ENCODE data around the gene KCNK10. TPM values are rescaled to one million over a fixed set of nuclear protein-coding genes. Genes with fewer than 3 reads are reported as not detected.

KCNK10 gene
- total and polyA plus RNA-seq, 2 experiments from 2014 or later, result 1.6 to 1.7 TPM

DNA sequence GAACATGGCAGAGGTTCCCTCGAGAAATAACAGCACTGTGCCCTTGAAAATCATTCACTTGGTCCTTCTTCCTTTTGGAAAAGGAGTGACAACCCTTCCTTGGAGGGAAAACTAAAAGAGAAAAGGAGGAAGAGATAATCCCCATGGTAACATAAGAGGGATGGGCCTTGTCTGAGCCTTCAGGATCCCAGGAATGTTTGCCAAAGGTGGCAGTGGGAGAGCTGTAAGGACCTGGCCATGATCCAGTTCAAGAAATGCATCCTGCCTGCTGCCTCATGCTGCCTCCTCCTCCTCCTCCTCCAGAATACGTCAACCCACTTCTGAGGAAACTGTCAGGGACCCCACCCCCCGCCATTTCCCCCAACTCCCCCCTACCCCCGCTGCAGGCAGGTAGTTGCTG lies 118.8 kb downstream of the KCNK10 start:
- 74% methylated on average over 3 of the region's 4 CpGs for WGBS (ENCODE audit: low lambda C conversion rate, missing lambda C conversion rate)
- Histone ChIP-seq H3K27me3 (no peaks in the 10 kb centered on the region), H3K9me2 (replicated peaks; ENCODE audit: insufficient read depth) (no peaks in the 10 kb centered on the region), H3K9me3 (ENCODE audit: low read depth) (no peaks in the 10 kb centered on the region), H3K27ac (no peak overlapping the region), H3K4me2 (no peak overlapping the region), H3K4me1 (ENCODE audit: insufficient read depth) (peaks cover 3% of the 10 kb centered on the region), H3K36me3 (replicated peaks; ENCODE audit: insufficient read depth, low read depth) (no peaks in the 10 kb centered on the region), H4K20me1 (ENCODE audit: insufficient read depth, poor library complexity, severe bottlenecking) (no peaks in the 10 kb centered on the region), H2AFZ (no peak overlapping the region), H3K79me2 (no peaks in the 10 kb centered on the region), H3K4me3 (no peak overlapping the region)
- no peak for DNase-seq (ENCODE audit: low spot score)
- TF ChIP-seq EZH2phosphoT487 (IDR thresholded peaks at IDR 0.05; ENCODE audit: low read depth, severe bottlenecking, unreplicated experiment) (no peak), EZH2 (IDR thresholded peaks at IDR 0.05; ENCODE audit: borderline replicate concordance) (no peak)
- TF ChIP-seq, protein P1, sequence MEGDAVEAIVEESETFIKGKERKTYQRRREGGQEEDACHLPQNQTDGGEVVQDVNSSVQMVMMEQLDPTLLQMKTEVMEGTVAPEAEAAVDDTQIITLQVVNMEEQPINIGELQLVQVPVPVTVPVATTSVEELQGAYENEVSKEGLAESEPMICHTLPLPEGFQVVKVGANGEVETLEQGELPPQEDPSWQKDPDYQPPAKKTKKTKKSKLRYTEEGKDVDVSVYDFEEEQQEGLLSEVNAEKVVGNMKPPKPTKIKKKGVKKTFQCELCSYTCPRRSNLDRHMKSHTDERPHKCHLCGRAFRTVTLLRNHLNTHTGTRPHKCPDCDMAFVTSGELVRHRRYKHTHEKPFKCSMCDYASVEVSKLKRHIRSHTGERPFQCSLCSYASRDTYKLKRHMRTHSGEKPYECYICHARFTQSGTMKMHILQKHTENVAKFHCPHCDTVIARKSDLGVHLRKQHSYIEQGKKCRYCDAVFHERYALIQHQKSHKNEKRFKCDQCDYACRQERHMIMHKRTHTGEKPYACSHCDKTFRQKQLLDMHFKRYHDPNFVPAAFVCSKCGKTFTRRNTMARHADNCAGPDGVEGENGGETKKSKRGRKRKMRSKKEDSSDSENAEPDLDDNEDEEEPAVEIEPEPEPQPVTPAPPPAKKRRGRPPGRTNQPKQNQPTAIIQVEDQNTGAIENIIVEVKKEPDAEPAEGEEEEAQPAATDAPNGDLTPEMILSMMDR (IDR thresholded peaks at IDR 0.05; ENCODE audit: poor library complexity), result no peak

DNA sequence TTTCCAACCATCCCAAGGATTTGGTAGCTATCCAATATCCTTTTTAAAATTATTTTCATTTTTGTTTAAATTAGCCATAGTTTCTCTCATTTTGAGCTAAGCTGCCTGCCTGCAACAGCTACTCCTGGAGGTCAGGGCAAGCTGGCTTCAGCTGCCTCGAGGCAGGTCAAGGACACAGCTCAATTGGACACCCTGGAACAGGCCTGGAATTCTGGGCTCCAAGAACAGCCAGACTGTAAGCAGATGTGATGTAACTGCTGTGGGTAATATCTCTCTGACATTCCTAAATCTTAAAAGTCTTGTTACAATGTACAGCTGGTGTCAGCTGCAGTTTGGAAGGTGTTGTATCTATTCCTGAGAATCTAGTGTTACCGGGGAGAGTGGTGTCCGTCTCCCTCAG lies 119.8 kb downstream of the KCNK10 start:
- 55% methylated on average over 3 of the region's 3 CpGs for WGBS (ENCODE audit: low lambda C conversion rate, missing lambda C conversion rate)
- no peak overlapping the region for H2AFZ ChIP-seq
- H3K4me3 ChIP-seq, result no peak overlapping the region
- no peaks in the 10 kb centered on the region for H3K9me3 ChIP-seq (ENCODE audit: low read depth)
- no peaks in the 10 kb centered on the region for H3K27me3 ChIP-seq
- H3K9me2 ChIP-seq (replicated peaks; ENCODE audit: insufficient read depth), result no peaks in the 10 kb centered on the region
- DNase-seq (ENCODE audit: low spot score), result no peak
- H4K20me1 ChIP-seq (ENCODE audit: insufficient read depth, poor library complexity, severe bottlenecking), result no peaks in the 10 kb centered on the region
- TF ChIP-seq EZH2 (IDR thresholded peaks at IDR 0.05; ENCODE audit: borderline replicate concordance), result no peak
- no peak for TF ChIP-seq EZH2phosphoT487 (IDR thresholded peaks at IDR 0.05; ENCODE audit: low read depth, severe bottlenecking, unreplicated experiment)
- TF ChIP-seq, protein P1 (IDR thresholded peaks at IDR 0.05; ENCODE audit: poor library complexity), result no peak
- no peaks in the 10 kb centered on the region for H3K36me3 ChIP-seq (replicated peaks; ENCODE audit: insufficient read depth, low read depth)
- H3K4me2 ChIP-seq, result no peak overlapping the region
- H3K27ac ChIP-seq, result no peak overlapping the region
- peaks cover 3% of the 10 kb centered on the region for H3K4me1 ChIP-seq (ENCODE audit: insufficient read depth)
- H3K79me2 ChIP-seq, result no peaks in the 10 kb centered on the region

DNA sequence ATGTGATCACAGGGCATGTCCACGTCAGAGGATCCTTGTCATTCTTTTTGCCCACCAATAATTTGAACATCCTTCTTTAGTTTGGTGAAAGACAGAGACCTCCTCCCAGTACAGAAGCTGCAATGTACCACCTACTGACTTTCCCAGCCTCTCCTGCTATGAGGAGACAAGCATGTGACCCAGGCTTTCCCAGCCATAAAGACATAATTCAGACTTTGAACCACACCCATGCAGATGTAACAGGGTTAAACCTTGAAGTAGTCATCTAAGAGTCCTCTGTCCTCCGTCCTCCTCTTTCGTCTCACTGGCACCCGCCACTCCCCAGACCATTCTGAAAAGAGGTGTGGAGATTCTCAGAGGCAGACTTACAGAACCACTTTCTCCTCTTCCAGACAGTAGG lies 120.8 kb downstream of the KCNK10 start:
- 91% methylated on average over 4 of the region's 4 CpGs for WGBS (ENCODE audit: low lambda C conversion rate, missing lambda C conversion rate)
- H3K4me2 ChIP-seq, result no peak overlapping the region
- no peaks in the 10 kb centered on the region for H3K9me3 ChIP-seq (ENCODE audit: low read depth)
- H3K27ac ChIP-seq, result peak overlapping the region; percentile 22
- H4K20me1 ChIP-seq (ENCODE audit: insufficient read depth, poor library complexity, severe bottlenecking), result no peaks in the 10 kb centered on the region
- peaks cover 3% of the 10 kb centered on the region for H3K4me1 ChIP-seq (ENCODE audit: insufficient read depth)
- no peaks in the 10 kb centered on the region for H3K79me2 ChIP-seq
- TF ChIP-seq EZH2 (IDR thresholded peaks at IDR 0.05; ENCODE audit: borderline replicate concordance), result no peak
- TF ChIP-seq, protein P1 (IDR thresholded peaks at IDR 0.05; ENCODE audit: poor library complexity), result no peak
- no peak overlapping the region for H2AFZ ChIP-seq
- no peaks in the 10 kb centered on the region for H3K27me3 ChIP-seq
- no peaks in the 10 kb centered on the region for H3K9me2 ChIP-seq (replicated peaks; ENCODE audit: insufficient read depth)
- H3K4me3 ChIP-seq, result no peak overlapping the region
- peak; percentile 13 for DNase-seq (ENCODE audit: low spot score)
- no peaks in the 10 kb centered on the region for H3K36me3 ChIP-seq (replicated peaks; ENCODE audit: insufficient read depth, low read depth)

DNA sequence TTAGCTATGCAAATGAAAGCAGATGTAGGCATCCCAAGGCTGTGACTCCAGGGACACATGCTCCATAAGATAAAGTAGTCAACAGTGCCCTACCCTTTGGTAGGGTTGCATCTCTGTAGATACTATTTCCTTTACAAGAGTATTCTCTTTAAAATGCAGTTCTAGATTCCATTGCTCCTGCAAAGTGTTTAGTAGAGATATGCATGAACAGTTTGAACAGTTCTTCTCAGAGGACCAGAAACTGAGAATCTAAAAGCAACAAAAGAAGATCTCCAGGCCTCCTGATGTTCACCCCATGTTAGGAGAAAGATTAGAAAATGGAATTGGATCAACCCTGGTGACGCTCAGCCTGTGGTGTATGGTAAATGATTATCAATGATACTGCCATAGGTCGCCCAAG lies 121.2 kb downstream of the KCNK10 start:
- no peaks in the 10 kb centered on the region for H3K27me3 ChIP-seq
- no peak overlapping the region for H3K4me3 ChIP-seq
- no peaks in the 10 kb centered on the region for H3K79me2 ChIP-seq
- no peaks in the 10 kb centered on the region for H4K20me1 ChIP-seq (ENCODE audit: insufficient read depth, poor library complexity, severe bottlenecking)
- no peak for TF ChIP-seq EZH2phosphoT487 (IDR thresholded peaks at IDR 0.05; ENCODE audit: low read depth, severe bottlenecking, unreplicated experiment)
- TF ChIP-seq, protein P1 (IDR thresholded peaks at IDR 0.05; ENCODE audit: poor library complexity), result no peak
- TF ChIP-seq EZH2 (IDR thresholded peaks at IDR 0.05; ENCODE audit: borderline replicate concordance), result no peak
- 89% methylated on average over 2 of the region's 2 CpGs for WGBS (ENCODE audit: low lambda C conversion rate, missing lambda C conversion rate)
- no peaks in the 10 kb centered on the region for H3K36me3 ChIP-seq (replicated peaks; ENCODE audit: insufficient read depth, low read depth)
- no peak overlapping the region for H3K4me2 ChIP-seq
- H3K4me1 ChIP-seq (ENCODE audit: insufficient read depth), result peaks cover 3% of the 10 kb centered on the region
- no peaks in the 10 kb centered on the region for H3K9me2 ChIP-seq (replicated peaks; ENCODE audit: insufficient read depth)
- peak overlapping the region; percentile 22 for H3K27ac ChIP-seq
- no peaks in the 10 kb centered on the region for H3K9me3 ChIP-seq (ENCODE audit: low read depth)
- no peak overlapping the region for H2AFZ ChIP-seq
- DNase-seq (ENCODE audit: low spot score), result no peak
